C4-2B (cell line): Measurements from ENCODE around the gene CCN5.

Source experiments
- CTCF ChIP-seq: fragments of 450-650 bp; conservative IDR thresholded peaks from 2 replicates; pipeline ENCODE4 v1.5.1; 2017; ENCODE audit warnings: mild to moderate bottlenecking
- ZFX ChIP-seq: fragments of 450-650 bp; IDR thresholded peaks from 2 replicates; pipeline ENCODE4 v1.6.1; 2017

- TF ChIP-seq CTCF: no peak
- TF ChIP-seq ZFX: no peak
These were observed 13.9 kb upstream of the CCN5 start for GRCh38 chr20:44701118-44701857.
